ENCODE data around the gene OR9A4.

- TF ChIP-seq CTCF (conservative IDR thresholded peaks at IDR 0.05; ENCODE audit: low read length) = no peak
- no peak for TF ChIP-seq EZH2phosphoT487 (IDR thresholded peaks at IDR 0.05; ENCODE audit: borderline replicate concordance)
Observed at GRCh38 chr7:141930211-141930610, 14.0 kb downstream of the OR9A4 start.
